Measurements from ENCODE around the gene MPI. TPM values are rescaled to one million over a fixed set of nuclear protein-coding genes. Genes with fewer than 3 reads are reported as not detected.

Gene MPI
- total and polyA plus RNA-seq, 2 donors (not counting 3 experiments of a cell fraction or from before 2014, with no cell fraction given): 36.3 to 69.3 TPM

GRCh38 chr15:74950078-74950908 is 60.5 kb downstream of the MPI start:
- intact Hi-C loops (cut with micrococcal nuclease) (loop anchor here (1.0 to 2.0 kb wide), 7 partner anchors 12 to 315 kb away; partner anchors contain the start of genes COX5A, FAM219B and ULK3), dilution Hi-C loops (cut with MboI; ENCODE audit: extremely low pct_ligation_motif_present, low sequenced_read_pairs) (no loop called here)
- no peak overlapping the region for H3K9ac ChIP-seq (replicated peaks; ENCODE audit: extremely low read depth, insufficient read depth, low read length)
- H3K36me3 ChIP-seq (ENCODE audit: control insufficient read depth in 2 of 2, extremely low read depth in 1 of 2, insufficient read depth in 2 of 2, low read length in 2 of 2): no peaks in the 10 kb centered on the region
- no peak overlapping the region for H2AFZ ChIP-seq (ENCODE audit: low read depth, low read length)
- peaks cover 12% of the 10 kb centered on the region for H3K4me1 ChIP-seq (ENCODE audit: control insufficient read depth, extremely low read depth, insufficient read depth, low read length)
- DNase-seq (ENCODE audit: low read depth, low spot score): peak; percentile 82
- H3K79me2 ChIP-seq (ENCODE audit: control insufficient read depth, insufficient read depth, low read length): peaks cover 6% of the 10 kb centered on the region
- H3K27me3 ChIP-seq (ENCODE audit: control insufficient read depth in 2 of 2, insufficient read depth in 2 of 2, low read length in 2 of 2): no peaks in the 10 kb centered on the region
- TF ChIP-seq FOS (IDR thresholded peaks at IDR 0.05; ENCODE audit: borderline replicate concordance, insufficient read depth, low read length) (no peak), CTCF (IDR thresholded peaks at IDR 0.05; ENCODE audit: extremely low read depth in 1 of 2, insufficient read depth in 1 of 2, low read depth in 1 of 2, low read length in 2 of 2) (peak; percentile 91 to 97)
- H3K4me3 ChIP-seq (replicated peaks in 1 of 3; ENCODE audit: insufficient read depth in 1 of 3, low read depth in 1 of 3, low read length in 3 of 3): no peak overlapping the region
- no peak overlapping the region for H3K4me2 ChIP-seq (ENCODE audit: insufficient read depth, low read length)
- CTCF ChIA-PET: interaction anchor here (0.5 to 5.4 kb wide), 37 partner anchors 9 to 577 kb away, joined by 3 to 210 read pairs (median 6); partner anchors contain the start of genes COX5A, CSK, FAM219B and PPCDC
- no peaks in the 10 kb centered on the region for H4K20me1 ChIP-seq (replicated peaks; ENCODE audit: control insufficient read depth, extremely low read depth, insufficient read depth, low read length)
- POLR2A ChIA-PET: interaction anchor here (0.7 to 0.8 kb wide), 2 partner anchors 10 to 140 kb away, joined by 4 to 6 read pairs; no protein-coding TSS in a partner anchor
- H3K9me3 ChIP-seq (replicated peaks; ENCODE audit: control insufficient read depth, insufficient read depth, low read length): no peaks in the 10 kb centered on the region
- H3K27ac ChIP-seq (ENCODE audit: insufficient read depth, low read depth, low read length): no peak overlapping the region
- no TSS peak for BruUV-seq (replicated peaks)
- no peaks in the 10 kb centered on the region for H3K9me1 ChIP-seq (replicated peaks; ENCODE audit: control insufficient read depth, extremely low read depth, insufficient read depth, low read length)
- peak; percentile 91 for FAIRE-seq

DNA sequence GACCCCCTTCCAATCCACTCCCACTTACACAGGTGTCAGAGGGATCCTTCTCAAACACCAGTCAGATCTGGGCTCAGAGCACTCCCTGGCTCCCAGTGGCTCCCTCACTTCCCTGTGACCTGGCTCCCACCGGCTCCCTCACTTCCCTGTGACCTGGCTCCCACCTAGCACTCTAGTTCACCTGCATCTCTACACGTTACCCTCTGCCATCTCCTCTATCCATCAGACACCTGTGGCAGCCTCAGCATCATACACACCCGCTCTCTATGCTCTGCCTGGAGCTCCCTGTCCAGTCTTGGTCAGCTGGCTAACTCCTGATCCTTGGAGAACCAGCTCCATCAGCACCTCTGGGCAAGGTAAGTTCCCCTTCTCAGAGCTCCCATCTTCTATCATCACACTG is 61.2 kb downstream of the MPI start:
- Histone ChIP-seq H3K4me3 (replicated peaks in 1 of 3; ENCODE audit: insufficient read depth in 1 of 3, low read depth in 1 of 3, low read length in 3 of 3) (no peak overlapping the region), H3K9me1 (replicated peaks; ENCODE audit: control insufficient read depth, extremely low read depth, insufficient read depth, low read length) (no peaks in the 10 kb centered on the region), H3K36me3 (ENCODE audit: control insufficient read depth in 2 of 2, extremely low read depth in 1 of 2, insufficient read depth in 2 of 2, low read length in 2 of 2) (no peaks in the 10 kb centered on the region), H3K9me3 (replicated peaks; ENCODE audit: control insufficient read depth, insufficient read depth, low read length) (no peaks in the 10 kb centered on the region), H4K20me1 (replicated peaks; ENCODE audit: control insufficient read depth, extremely low read depth, insufficient read depth, low read length) (no peaks in the 10 kb centered on the region), H3K27ac (ENCODE audit: insufficient read depth, low read depth, low read length) (no peak overlapping the region), H3K4me1 (ENCODE audit: control insufficient read depth, extremely low read depth, insufficient read depth, low read length) (peaks cover 19% of the 10 kb centered on the region), H3K27me3 (ENCODE audit: control insufficient read depth in 2 of 2, insufficient read depth in 2 of 2, low read length in 2 of 2) (no peaks in the 10 kb centered on the region), H3K79me2 (ENCODE audit: control insufficient read depth, insufficient read depth, low read length) (peaks cover 13% of the 10 kb centered on the region), H2AFZ (ENCODE audit: low read depth, low read length) (no peak overlapping the region), H3K9ac (replicated peaks; ENCODE audit: extremely low read depth, insufficient read depth, low read length) (no peak overlapping the region), H3K4me2 (ENCODE audit: insufficient read depth, low read length) (no peak overlapping the region)
- DNase-seq (ENCODE audit: low read depth, low spot score): no peak
- no peak for FAIRE-seq
- BruUV-seq (replicated peaks): no TSS peak
- dilution Hi-C loops (cut with MboI; ENCODE audit: extremely low pct_ligation_motif_present, low sequenced_read_pairs): no loop called here
- ChIA-PET POLR2A (interaction anchor here (0.7 to 0.8 kb wide), 3 partner anchors 10 to 180 kb away, joined by 4 to 6 read pairs (median 4); no protein-coding TSS in a partner anchor), CTCF (interaction anchor here (0.5 to 5.4 kb wide), 38 partner anchors 8 to 578 kb away, joined by 3 to 210 read pairs (median 6); partner anchors contain the start of genes COX5A, CSK, FAM219B and PPCDC)
- TF ChIP-seq MYC (IDR thresholded peaks at IDR 0.05; ENCODE audit: low read depth, low read length) (no peak), CTCF (IDR thresholded peaks at IDR 0.05; ENCODE audit: extremely low read depth in 1 of 2, insufficient read depth in 1 of 2, low read depth in 1 of 2, low read length in 2 of 2) (no peak), EZH2 (IDR thresholded peaks at IDR 0.05; ENCODE audit: borderline replicate concordance, low read depth, low read length, severe bottlenecking) (no peak)
- intact Hi-C loops (cut with micrococcal nuclease): loop anchor here (2.0 kb wide), 1 partner anchor 108 kb away; the partner anchor contains the start of gene ULK3
